Esophagus muscularis mucosa (tissue), 4 donors: ENCODE data around the gene PRSS36. TPM values are rescaled to one million over a fixed set of nuclear protein-coding genes. Genes with fewer than 3 reads are reported as not detected.
"Not testable (repeated sequence)": the region's sequence is repeated elsewhere in the genome, so short reads cannot be mapped to it uniquely, and the experiment has no call there.

Experiments
- DNase-seq: peaks from one replicate; pipeline ENCODE4 v3.0.0-alpha.2; 2017; ENCODE audit errors: extremely low spot score
- H3K27ac ChIP-seq, 4 donors: fragments of 200-600 bp; sonication (generic); replicated peaks in 1 of 4; 1 replicate in 3 of 4; 2 replicates in 1 of 4; pipeline ENCODE4 v1.5.1; 2016 to 2019; ENCODE audit warnings: mild to moderate bottlenecking in 1 of 4
- H3K27me3 ChIP-seq, 4 donors: fragments of 200-600 bp; sonication (generic); one replicate each; pipeline versions ENCODE4 v1.5.1 to v1.6.0; 2016 to 2019
- H3K36me3 ChIP-seq, 4 donors: fragments of 200-600 bp; sonication (generic); one replicate each; pipeline ENCODE4 v1.5.1; 2016 to 2019
- H3K4me1 ChIP-seq, 4 donors: fragments of 200-600 bp; sonication (generic); one replicate each; pipeline ENCODE4 v1.5.1; 2016 to 2019
- H3K4me3 ChIP-seq, 4 donors: fragments of 200-600 bp; sonication (generic); 1 replicate in 2 of 4; 2 replicates in 2 of 4; pipeline ENCODE4 v1.5.1; 2016 to 2019; ENCODE audit warnings: mild to moderate bottlenecking in 4 of 4, moderate library complexity in 1 of 4
- H3K9me3 ChIP-seq, 4 donors: fragments of 200-600 bp; sonication (generic); 1 replicate in 3 of 4; 2 replicates in 1 of 4; pipeline ENCODE4 v1.5.1; 2016 to 2019
- CTCF ChIP-seq, 3 experiments: fragments of 200-600 bp in 2 of 3; fragments of 450-650 bp in 1 of 3; sonication (generic) in 2 of 3; IDR thresholded peaks; one replicate each; pipeline ENCODE4 v1.5.1; 2017 to 2019; ENCODE audit warnings: antibody characterized with exemption in 3 of 3, mild to moderate bottlenecking in 2 of 3, moderate library complexity in 1 of 3
- EP300 ChIP-seq: sonication (generic); formaldehyde crosslinking; IDR thresholded peaks from one replicate; pipeline ENCODE4 v1.6.1; 2017; ENCODE audit warnings: antibody characterized with exemption
- POLR2A ChIP-seq: fragments of 450-650 bp; IDR thresholded peaks from one replicate; pipeline ENCODE4 v1.6.1; 2017; ENCODE audit warnings: antibody characterized with exemption, moderate library complexity, mild to moderate bottlenecking, low read depth
- POLR2AphosphoS5 ChIP-seq, 2 donors: sonication (generic); formaldehyde crosslinking; IDR thresholded peaks; one replicate each; pipeline ENCODE4 v1.6.1; 2017; ENCODE audit warnings: antibody characterized with exemption in 2 of 2
- WGBS: methylation state at CpG from one replicate; pipeline ENCODE4 v1.1.5; 2018; 5-methylcytosine and 5-hydroxymethylcytosine counted together
- intact Hi-C: fragments of 100-400 bp; cut with DNase I; formaldehyde crosslinking; loops from one replicate; pipeline ENCODE4 v1.15.1; 2023
- total RNA-seq, 4 donors: library from RNA; depleted of rRNA; stranded (reverse); fragments of >200 nt; gene quantifications; one replicate each; pipeline versions ENCODE4 v1.1.0 to v1.2.1, GENCODE V29; 2016

Gene PRSS36
- total RNA-seq, 4 donors from 2014 or later, result 2.7 to 8.4 (median 5.1) TPM

DNA sequence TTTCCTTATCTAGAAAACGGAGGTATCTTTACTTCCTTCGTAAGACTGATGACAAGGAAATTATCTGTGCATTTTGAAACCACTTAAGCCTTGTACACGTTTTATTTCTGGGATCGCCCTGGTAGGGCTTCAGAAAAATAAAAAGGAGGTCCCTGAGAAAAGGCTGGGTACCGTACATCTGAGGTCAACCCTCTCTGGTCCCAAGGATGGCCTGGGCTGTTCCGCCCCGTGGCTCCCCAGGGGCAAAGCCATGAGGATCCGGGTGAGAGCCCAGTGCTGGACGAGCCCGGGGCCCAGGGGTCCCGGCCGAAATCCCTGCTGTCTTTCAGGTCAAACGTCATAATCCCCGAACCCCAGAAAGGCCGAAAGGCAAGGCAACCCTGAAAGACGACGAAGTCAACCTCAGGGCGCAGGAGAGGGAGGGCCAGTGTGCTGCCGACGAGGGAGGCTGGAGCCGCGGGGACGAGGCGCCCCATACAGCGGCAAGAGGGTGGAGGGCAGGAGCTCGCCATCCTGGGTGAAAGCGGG is 29.4 kb upstream of the PRSS36 start:
- peak overlapping the region; percentile 80 to 99 (median 88) for H3K4me3 ChIP-seq
- peak overlapping the region; percentile 95 to 99 (median 96) for H3K27ac ChIP-seq
- TF ChIP-seq EP300 (no peak), POLR2AphosphoS5 (IDR thresholded peaks at IDR 0.05) (no peak), POLR2A (no peak), CTCF (IDR thresholded peaks at IDR 0.05) (no peak)
- H3K36me3 ChIP-seq, result peaks cover 6 to 21% (median 19%) of the 10 kb centered on the region in 4 donors
- peaks cover 29 to 44% (median 42%) of the 10 kb centered on the region in 4 donors for H3K4me1 ChIP-seq
- WGBS, result 23% methylated on average over 4 of the region's 27 CpGs
- H3K9me3 ChIP-seq, result no peaks in the 10 kb centered on the region
- no peaks in the 10 kb centered on the region for H3K27me3 ChIP-seq
- intact Hi-C loops, result loop anchor here (5.0 kb wide), 1 partner anchor 263 kb away; the partner anchor contains the start of gene ZNF843
- no peak for DNase-seq

DNA sequence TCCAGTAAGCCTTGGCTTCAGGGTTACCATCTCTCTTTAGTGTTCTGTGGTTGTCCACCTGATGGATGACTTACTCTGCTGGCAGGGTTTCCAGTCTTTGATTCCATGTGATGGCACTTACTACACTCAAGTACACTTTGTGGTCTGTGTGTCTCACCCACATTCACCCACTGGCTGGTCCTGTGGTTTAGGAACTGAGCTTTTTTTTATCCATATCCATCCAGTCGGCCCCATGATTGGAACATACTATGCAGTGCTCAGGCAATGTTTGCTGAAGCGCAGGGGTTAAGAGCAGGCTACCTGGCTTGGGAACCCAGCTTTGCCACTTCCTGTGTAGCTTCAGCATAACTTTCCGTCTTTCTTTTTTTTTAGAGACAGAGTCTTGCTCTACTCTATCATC is 27.3 kb upstream of the PRSS36 start:
- intact Hi-C loops, result loop anchor here (5.0 kb wide), 1 partner anchor 265 kb away; the partner anchor contains the start of gene ZNF843
- no peak for DNase-seq
- TF ChIP-seq POLR2AphosphoS5 (IDR thresholded peaks at IDR 0.05) (no peak), CTCF (IDR thresholded peaks at IDR 0.05) (no peak), POLR2A (no peak), EP300 (no peak)
- WGBS, result 73% methylated on average over 3 of the region's 3 CpGs
- H3K9me3 ChIP-seq, result no peaks in the 10 kb centered on the region
- no peak overlapping the region for H3K4me3 ChIP-seq
- H3K27ac ChIP-seq, result no peak overlapping the region
- H3K36me3 ChIP-seq, result no peaks in the 10 kb centered on the region
- peaks cover 10 to 23% (median 21%) of the 10 kb centered on the region in 4 donors for H3K4me1 ChIP-seq
- H3K27me3 ChIP-seq, result no peaks in the 10 kb centered on the region

GRCh38 chr16:31170048-31170447 is 20.2 kb upstream of the PRSS36 start:
- not testable (repeated sequence) for H3K4me1 ChIP-seq, H3K27ac ChIP-seq, DNase-seq, H3K36me3 ChIP-seq, H3K27me3 ChIP-seq, H3K9me3 ChIP-seq, H3K4me3 ChIP-seq
- intact Hi-C loops, result loop anchor here (2.0 kb wide), 1 partner anchor 29 kb away; no protein-coding TSS in a partner anchor
- 17% methylated on average over 1 of the region's 2 CpGs for WGBS

- no peaks in the 10 kb centered on the region for H3K27me3 ChIP-seq
- intact Hi-C loops, result no loop called here
- no peak for DNase-seq
- H3K36me3 ChIP-seq, result no peaks in the 10 kb centered on the region
- TF ChIP-seq POLR2A, result no peak
- no peak for TF ChIP-seq POLR2AphosphoS5 (IDR thresholded peaks at IDR 0.05)
- TF ChIP-seq EP300, result no peak
- TF ChIP-seq CTCF (IDR thresholded peaks at IDR 0.05), result no peak
- peaks cover 0 to 5% (median 0%) of the 10 kb centered on the region in 4 donors for H3K4me1 ChIP-seq
- WGBS, result 70% methylated on average over 2 of the region's 2 CpGs
- H3K27ac ChIP-seq, result no peak overlapping the region
- no peak overlapping the region for H3K4me3 ChIP-seq
- H3K9me3 ChIP-seq, result no peaks in the 10 kb centered on the region
Measured at GRCh38 chr16:31168848-31169247, 19.0 kb upstream of the PRSS36 start.

GRCh38 chr16:31167315-31167714 is 17.4 kb upstream of the PRSS36 start:
- Histone ChIP-seq H3K27me3 (no peaks in the 10 kb centered on the region), H3K4me1 (peaks cover 0 to 5% (median 0%) of the 10 kb centered on the region in 4 donors), H3K36me3 (no peaks in the 10 kb centered on the region), H3K9me3 (no peaks in the 10 kb centered on the region), H3K4me3 (no peak overlapping the region), H3K27ac (no peak overlapping the region)
- TF ChIP-seq POLR2A, result no peak
- WGBS, result 89% methylated on average over 8 of the region's 8 CpGs
- intact Hi-C loops, result no loop called here
- DNase-seq, result no peak

DNA sequence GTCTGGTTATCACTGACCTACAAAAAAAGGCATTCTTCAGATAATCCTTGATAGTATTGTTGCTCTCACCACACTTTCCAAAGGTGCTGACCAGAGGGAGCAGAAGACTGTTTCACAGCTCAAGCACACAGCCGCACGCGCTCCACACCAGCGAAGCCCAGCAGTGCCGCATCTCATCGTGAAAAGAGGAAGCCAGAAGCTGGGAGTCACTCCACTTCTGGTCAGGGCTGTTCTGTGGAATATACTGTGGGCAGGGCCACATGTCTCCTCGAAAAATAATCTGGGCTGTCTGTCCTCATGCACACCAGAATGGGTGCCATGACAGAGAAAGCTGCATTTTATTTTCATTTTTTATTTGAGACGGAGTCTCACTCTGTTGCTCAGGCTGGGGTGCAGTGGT is 7.3 kb upstream of the PRSS36 start:
- Histone ChIP-seq H3K4me1 (no peaks in the 10 kb centered on the region), H3K36me3 (no peaks in the 10 kb centered on the region), H3K9me3 (no peaks in the 10 kb centered on the region), H3K27ac (no peak overlapping the region), H3K27me3 (peaks cover 0 to 41% (median 0%) of the 10 kb centered on the region in 4 donors), H3K4me3 (no peak overlapping the region)
- intact Hi-C loops, result no loop called here
- 65% methylated on average over 8 of the region's 8 CpGs for WGBS
- TF ChIP-seq CTCF (IDR thresholded peaks at IDR 0.05) (no peak), EP300 (no peak)
- DNase-seq, result no peak

GRCh38 chr16:31150976-31151375 is 1.1 kb upstream of the PRSS36 start:
- intact Hi-C loops, H3K9me3 ChIP-seq, H3K27ac ChIP-seq, H3K4me1 ChIP-seq, H3K36me3 ChIP-seq, H3K4me3 ChIP-seq, DNase-seq: not testable (repeated sequence)
- WGBS, result 62% methylated on average over 6 of the region's 6 CpGs
- H3K27me3 ChIP-seq, result peaks cover 0 to 55% (median 0%) of the 10 kb centered on the region in 4 donors
